ENCODE data around the gene ZNF324.
"Not testable (repeated sequence)": the region's sequence is repeated elsewhere in the genome, so short reads cannot be mapped to it uniquely, and the experiment has no call there.

The ZNF324 gene

DNA sequence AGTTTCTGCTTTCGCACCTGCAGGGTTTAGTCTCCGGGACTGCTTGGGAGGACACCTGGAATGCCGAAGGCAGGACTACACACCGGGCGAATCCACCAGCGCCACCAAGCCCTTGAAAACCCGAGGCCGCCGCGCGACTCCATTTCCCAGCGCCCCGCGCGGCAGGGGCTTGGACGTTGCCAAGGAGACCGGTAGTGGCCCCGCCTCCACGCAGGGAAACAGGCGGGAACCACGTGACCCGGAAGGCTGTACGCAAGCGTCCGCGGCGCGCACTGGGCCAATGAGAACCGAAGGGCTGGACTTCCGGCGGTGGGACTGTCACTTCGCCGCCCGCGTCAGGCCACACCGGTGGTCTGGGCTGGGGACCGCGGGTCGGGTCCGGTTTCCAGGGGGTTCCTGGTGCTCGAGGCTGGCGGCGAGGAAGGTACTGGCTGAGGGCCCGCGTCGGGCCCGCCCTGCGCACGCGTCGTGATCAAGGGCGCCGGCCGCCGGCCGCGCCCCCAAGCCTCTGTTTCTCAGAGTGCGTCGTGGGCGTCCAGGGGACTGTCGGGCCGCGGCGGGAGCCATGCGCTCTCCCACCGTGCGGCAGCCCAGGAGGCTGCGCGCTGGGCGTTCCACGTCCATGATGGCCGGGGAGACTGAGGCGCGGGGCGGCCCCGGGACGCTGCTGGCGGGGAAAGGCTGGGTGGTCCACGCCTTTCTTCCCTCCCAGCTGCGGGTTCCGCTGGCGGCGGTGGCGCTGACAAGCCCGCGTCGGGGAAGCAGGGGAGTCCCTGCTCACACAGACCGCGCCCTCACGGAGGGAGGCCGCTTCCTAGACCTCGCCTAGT is at the start of gene ZNF324:
TSS of gene ZNF324 (plus strand) at position 321 of the 830 bp plus-strand sequence. CDS start 2,106 bp downstream, outside the sequence.
- TF ChIP-seq, protein P1, sequence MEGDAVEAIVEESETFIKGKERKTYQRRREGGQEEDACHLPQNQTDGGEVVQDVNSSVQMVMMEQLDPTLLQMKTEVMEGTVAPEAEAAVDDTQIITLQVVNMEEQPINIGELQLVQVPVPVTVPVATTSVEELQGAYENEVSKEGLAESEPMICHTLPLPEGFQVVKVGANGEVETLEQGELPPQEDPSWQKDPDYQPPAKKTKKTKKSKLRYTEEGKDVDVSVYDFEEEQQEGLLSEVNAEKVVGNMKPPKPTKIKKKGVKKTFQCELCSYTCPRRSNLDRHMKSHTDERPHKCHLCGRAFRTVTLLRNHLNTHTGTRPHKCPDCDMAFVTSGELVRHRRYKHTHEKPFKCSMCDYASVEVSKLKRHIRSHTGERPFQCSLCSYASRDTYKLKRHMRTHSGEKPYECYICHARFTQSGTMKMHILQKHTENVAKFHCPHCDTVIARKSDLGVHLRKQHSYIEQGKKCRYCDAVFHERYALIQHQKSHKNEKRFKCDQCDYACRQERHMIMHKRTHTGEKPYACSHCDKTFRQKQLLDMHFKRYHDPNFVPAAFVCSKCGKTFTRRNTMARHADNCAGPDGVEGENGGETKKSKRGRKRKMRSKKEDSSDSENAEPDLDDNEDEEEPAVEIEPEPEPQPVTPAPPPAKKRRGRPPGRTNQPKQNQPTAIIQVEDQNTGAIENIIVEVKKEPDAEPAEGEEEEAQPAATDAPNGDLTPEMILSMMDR (IDR thresholded peaks at IDR 0.05; ENCODE audit: low read depth, low read length): no peak
- H3K4me3 ChIP-seq (ENCODE audit: low read depth, low read length): peak within 1 kb of the TSS; percentile 87

DNA sequence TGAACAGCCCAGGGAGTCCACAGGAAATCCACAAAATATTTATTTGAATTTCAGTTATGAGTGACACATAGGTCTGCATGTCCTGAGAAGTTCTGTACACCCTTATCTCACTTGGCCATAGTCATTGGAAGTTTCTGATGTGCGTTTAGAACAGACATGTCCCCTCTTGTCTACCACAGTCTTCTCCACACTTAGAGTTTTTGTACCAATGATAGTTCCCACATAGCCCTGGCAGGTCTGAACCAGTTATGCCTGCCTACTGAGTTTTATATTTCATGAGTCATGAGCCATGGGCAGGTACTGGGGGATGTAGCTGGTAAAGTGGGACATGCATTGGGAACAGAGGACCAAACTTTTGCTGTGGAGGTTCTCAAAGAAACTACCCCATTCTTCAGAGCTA is 38.3 kb upstream of the ZNF324 start:
- TF ChIP-seq, protein P1 (IDR thresholded peaks at IDR 0.05; ENCODE audit: low read depth, low read length): no peak
- no peak overlapping the region for H3K4me3 ChIP-seq (ENCODE audit: low read depth, low read length)

DNA sequence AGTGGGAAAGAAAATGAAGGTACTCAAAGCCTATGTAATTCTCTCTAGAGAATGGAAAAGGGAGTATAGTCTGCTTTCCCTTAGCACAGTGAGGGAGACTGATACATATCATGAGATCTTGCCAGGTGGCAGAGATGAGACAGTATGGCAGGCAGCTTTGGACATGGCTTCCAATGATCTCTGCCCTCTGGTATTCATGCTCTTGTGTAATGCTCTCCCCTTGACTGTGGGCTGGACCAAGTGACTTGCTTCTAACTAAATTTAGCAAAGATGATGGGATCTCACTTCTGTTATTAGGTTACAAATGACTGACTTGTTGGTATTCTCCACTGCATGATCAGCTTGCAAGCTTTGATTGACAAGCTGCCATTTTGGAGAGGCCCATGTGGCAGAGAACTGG is 37.1 kb upstream of the ZNF324 start:
- TF ChIP-seq, protein P1 (IDR thresholded peaks at IDR 0.05; ENCODE audit: low read depth, low read length): no peak
- no peak overlapping the region for H3K4me3 ChIP-seq (ENCODE audit: low read depth, low read length)

DNA sequence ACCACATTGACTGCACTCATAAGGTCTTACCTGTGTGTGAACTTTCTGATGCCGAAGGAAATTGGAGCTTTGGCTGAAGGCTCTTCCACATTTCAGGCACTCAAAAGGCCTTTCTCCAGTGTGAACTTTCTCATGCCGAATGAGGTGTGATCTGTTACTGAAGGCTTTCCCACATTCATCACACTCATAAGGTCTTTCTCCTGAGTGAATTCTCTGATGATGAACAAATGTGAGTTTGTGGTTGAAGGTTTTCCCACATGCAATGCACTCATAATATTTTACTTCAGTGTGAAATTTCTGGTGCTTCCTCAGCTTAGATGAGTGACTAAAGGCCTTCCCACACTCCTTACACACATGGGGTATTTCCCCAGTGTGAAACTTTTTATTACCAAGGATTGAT is 32.7 kb upstream of the ZNF324 start:
- TF ChIP-seq, protein P1 (IDR thresholded peaks at IDR 0.05; ENCODE audit: low read depth, low read length): no peak
- no peak overlapping the region for H3K4me3 ChIP-seq (ENCODE audit: low read depth, low read length)

DNA sequence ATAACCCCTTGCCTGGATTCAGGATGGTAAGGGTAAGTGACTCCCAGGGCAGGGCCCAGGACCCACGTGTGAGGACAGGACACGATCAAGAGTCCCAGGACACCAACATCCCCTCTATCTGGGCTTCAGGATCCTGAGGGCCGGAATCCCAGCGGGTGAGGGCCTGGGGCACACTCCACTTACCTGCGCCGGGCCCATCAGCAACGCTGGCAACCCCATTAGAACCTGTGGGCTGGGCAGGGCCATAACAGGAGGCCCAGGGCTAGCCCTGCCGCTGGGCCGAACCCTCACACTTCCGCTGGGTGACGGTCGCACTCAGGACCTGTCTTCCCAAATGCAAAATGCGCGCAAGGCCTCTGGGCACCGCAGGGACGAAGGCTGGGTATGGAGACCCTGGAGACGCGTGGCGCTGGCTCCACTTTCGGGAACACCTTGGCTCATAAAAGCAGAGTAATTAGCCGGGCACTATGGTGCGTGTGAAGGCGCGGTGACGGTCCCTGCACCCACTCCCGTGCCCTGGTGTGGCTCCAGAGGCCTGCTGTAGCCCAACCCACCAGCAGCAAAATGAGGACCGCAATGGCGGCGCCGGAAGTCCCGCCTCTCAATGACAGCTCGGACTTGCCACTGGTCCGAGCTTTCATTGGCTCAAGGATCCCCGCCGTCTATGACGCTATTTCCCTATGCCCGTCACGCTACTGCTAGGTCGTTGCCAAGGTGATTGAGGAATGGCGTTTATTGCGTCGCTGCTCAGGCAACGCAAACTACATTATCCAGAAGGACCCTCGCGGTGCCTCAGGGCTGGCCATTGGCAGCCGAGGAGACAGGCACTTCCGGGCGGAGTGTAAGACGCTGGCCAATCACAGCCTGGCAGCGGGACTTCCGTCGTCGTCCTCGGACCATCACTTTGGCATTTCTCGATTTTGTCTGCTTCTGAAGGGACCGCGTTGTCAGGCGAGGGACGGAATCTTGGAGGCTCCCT is 27.0 kb upstream of the ZNF324 start, which contains the start of gene ZNF132:
TSS of gene ZNF132 (minus strand) at position 578 of the 979 bp plus-strand sequence. CDS start at position 246, 332 bp downstream.
- TF ChIP-seq, protein P1 (IDR thresholded peaks at IDR 0.05; ENCODE audit: low read depth, low read length): no peak

DNA sequence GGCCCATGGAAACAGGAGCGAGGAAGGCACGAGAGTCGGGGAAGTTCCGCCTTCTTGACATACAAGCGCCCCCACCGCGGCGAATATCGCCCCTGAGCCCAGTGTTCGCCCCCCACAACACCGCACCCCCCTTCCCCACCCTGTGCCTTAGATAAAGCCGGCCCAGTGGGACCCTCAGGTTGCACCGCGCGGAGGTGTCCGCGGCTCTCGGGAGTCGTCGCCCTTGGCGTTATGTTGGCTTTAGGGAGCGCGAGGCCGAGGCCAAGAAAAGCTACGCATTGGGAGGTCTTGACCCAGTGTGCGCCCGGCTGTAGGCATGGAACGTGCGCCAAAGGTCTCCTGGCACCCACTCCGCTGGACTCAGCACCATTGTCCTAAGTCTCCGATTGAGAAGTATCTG is 26.3 kb upstream of the ZNF324 start:
- H3K4me3 ChIP-seq (ENCODE audit: low read depth, low read length): peak overlapping the region; percentile 83

More for the DNA sequence above, 27.0 kb upstream of the ZNF324 start, which contains the start of gene ZNF132:
- H3K4me3 ChIP-seq (ENCODE audit: low read depth, low read length): peak within 1 kb of the TSS; percentile 83

DNA sequence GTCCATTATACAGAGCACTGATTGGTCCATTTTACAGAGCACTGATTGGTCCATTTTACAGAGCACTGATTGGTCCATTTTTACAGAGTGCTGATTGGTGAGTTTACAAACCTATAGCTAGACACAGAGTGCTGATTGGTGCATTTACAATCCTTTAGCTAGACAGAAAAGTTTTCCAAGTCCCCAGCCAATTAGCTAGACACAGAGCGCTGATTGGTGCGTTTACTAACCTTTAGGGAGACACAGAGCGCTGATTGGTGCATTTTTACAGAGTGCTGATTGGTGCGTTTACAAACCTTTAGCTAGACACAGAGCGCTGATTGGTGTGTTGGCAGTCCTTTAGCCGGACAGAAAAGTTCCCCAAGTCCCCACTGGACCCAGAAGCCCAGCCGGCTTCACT is 23.9 kb upstream of the ZNF324 start:
- not testable (repeated sequence) for H3K4me3 ChIP-seq (ENCODE audit: low read depth, low read length)

More for the DNA sequence above, 26.3 kb upstream of the ZNF324 start:
- TF ChIP-seq, protein P1 (IDR thresholded peaks at IDR 0.05; ENCODE audit: low read depth, low read length): no peak

DNA sequence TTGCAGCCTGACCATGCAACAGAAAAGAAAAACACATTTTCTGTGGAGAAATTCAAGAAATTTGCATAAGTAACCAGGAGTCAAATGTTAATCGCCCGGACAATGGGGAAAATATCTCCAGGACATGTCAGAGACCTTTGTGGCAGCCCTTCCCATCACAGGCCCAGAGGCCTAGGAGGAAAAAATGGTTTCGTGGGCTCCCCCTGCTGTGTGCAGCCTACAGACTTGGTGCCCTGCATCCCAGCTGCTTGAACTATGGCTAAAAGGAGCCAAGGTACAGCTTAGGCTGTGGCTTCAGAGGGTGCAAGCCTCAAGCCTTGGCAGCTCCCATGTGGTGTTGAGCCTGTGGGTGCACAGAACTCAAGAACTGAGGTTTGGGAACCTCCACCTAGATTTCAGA is 18.0 kb upstream of the ZNF324 start:
- not testable (repeated sequence) for H3K4me3 ChIP-seq (ENCODE audit: low read depth, low read length)

DNA sequence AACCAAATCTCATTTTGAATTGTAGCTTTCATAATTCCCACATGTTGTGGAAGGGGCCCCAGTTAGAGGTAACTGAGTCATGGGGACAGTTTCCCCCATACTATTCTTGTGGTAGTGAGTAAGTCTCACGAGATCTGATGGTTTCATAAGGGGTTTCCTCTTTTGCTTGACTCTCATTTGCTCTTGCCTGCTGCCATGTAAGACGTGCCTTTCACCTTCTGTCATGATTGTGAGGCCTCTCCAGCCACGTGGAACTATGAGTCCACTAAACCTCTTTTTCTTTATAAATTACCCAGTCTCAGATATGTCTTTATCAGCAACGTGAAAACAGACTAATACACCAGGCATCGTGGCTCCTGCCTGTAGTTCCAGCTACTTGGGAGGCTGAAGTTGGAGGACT is 16.9 kb upstream of the ZNF324 start:
- H3K4me3 ChIP-seq (ENCODE audit: low read depth, low read length): not testable (repeated sequence)

Data from WI38 (cell line).